ENCODE results near the gene CDC42BPA. TPM values are rescaled to one million over a fixed set of nuclear protein-coding genes. Genes with fewer than 3 reads are reported as not detected.
A peak's percentile ranks its signal among the peaks of the same experiment; 100 is the strongest.

Gene CDC42BPA
- total and polyA plus RNA-seq, 2 of the 13 experiments (the other 11 are each of a cell fraction or from before 2014, with no cell fraction given) = 6.5 to 16.0 TPM

DNA sequence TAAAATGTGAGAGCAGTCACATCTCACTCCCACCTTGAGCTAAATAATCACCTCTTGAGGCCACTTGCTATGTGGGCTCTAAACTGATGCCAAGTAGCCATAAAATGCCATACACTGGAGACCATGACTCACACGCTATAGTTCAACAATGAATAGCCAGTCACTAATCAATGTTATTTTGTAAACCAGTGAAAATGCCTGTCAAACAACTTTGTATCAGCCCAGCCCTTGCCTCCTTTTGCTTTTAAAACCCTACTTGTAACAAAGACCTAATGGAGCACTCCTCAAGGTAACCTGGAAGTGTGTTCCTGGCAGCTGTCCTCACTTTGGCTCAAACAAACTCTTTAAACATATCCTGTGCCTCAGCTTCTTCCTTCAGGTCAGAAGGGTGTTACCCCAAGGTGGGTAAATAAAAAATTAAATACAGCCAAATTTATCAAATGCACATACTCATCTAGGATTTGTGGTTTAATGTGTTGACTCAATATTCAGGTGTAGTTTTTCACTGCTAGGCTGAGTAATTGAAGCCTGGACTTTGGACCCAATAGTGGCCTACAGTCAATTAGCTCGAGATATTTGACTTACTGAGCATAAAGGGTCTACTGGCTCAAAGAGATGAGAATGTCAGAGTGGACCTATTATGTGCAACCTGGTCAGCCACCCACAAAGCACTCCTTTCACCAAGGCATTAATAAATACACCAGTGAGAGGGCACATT lies 223.9 kb downstream of the CDC42BPA start (continued):
- TF ChIP-seq ZKSCAN1 (IDR thresholded peaks at IDR 0.05; ENCODE audit: low read length) = peak; percentile 97
- TF ChIP-seq EHMT2 (IDR thresholded peaks at IDR 0.05; ENCODE audit: borderline replicate concordance, low read depth, low read length) = peak; percentile 76; the same call in 1 of the 2 replicates
- TF ChIP-seq, protein P1, sequence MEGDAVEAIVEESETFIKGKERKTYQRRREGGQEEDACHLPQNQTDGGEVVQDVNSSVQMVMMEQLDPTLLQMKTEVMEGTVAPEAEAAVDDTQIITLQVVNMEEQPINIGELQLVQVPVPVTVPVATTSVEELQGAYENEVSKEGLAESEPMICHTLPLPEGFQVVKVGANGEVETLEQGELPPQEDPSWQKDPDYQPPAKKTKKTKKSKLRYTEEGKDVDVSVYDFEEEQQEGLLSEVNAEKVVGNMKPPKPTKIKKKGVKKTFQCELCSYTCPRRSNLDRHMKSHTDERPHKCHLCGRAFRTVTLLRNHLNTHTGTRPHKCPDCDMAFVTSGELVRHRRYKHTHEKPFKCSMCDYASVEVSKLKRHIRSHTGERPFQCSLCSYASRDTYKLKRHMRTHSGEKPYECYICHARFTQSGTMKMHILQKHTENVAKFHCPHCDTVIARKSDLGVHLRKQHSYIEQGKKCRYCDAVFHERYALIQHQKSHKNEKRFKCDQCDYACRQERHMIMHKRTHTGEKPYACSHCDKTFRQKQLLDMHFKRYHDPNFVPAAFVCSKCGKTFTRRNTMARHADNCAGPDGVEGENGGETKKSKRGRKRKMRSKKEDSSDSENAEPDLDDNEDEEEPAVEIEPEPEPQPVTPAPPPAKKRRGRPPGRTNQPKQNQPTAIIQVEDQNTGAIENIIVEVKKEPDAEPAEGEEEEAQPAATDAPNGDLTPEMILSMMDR (CRISPR knock-in tag; IDR thresholded peaks at IDR 0.05) = no peak
- TF ChIP-seq ZNF614 (CRISPR knock-in tag; IDR thresholded peaks at IDR 0.05; ENCODE audit: borderline replicate concordance) = peak; percentile 99
- no peak for TF ChIP-seq ZNF777 (CRISPR knock-in tag; IDR thresholded peaks at IDR 0.05)
- peak; percentile 44; the same call in 1 of the 2 replicates for TF ChIP-seq TBX2 (CRISPR knock-in tag; IDR thresholded peaks at IDR 0.05; ENCODE audit: borderline replicate concordance)
- no peak for TF ChIP-seq EP300 (IDR thresholded peaks at IDR 0.05; ENCODE audit: low read depth in 2 of 2, low read length in 2 of 2)
- TF ChIP-seq EP300 (CRISPR knock-in tag; IDR thresholded peaks at IDR 0.05; ENCODE audit: borderline replicate concordance) = no peak
- TF ChIP-seq, protein P2, sequence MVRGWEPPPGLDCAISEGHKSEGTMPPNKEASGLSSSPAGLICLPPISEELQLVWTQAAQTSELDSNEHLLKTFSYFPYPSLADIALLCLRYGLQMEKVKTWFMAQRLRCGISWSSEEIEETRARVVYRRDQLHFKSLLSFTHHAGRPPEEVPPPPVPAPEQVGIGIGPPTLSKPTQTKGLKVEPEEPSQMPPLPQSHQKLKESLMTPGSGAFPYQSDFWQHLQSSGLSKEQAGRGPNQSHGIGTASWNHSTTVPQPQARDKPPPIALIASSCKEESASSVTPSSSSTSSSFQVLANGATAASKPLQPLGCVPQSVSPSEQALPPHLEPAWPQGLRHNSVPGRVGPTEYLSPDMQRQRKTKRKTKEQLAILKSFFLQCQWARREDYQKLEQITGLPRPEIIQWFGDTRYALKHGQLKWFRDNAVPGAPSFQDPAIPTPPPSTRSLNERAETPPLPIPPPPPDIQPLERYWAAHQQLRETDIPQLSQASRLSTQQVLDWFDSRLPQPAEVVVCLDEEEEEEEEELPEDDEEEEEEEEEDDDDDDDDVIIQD (CRISPR knock-in tag; IDR thresholded peaks at IDR 0.05; ENCODE audit: low read depth) = peak; percentile 94
- no peak for TF ChIP-seq SOX6 (IDR thresholded peaks at IDR 0.05)
- 0 out of 2 replicates have a peak, but pooled peaks have one; percentile 12 for TF ChIP-seq SOX6 (CRISPR knock-in tag; IDR thresholded peaks at IDR 0.05)
- TF ChIP-seq HNF4G (IDR thresholded peaks at IDR 0.05; ENCODE audit: borderline replicate concordance, low read depth, low read length) = peak; percentile 61; the same call in 1 of the 2 replicates
- no peak for TF ChIP-seq HNF4G (CRISPR knock-in tag; IDR thresholded peaks at IDR 0.05; ENCODE audit: borderline replicate concordance, low read depth)
- TF ChIP-seq PHF8 (CRISPR knock-in tag; IDR thresholded peaks at IDR 0.05) = no peak
- TF ChIP-seq NCOR1 (IDR thresholded peaks at IDR 0.05; ENCODE audit: borderline replicate concordance, low read length) = peak; percentile 51; the same call in 1 of the 2 replicates
- peak; percentile 64 for TF ChIP-seq MIXL1 (CRISPR knock-in tag; IDR thresholded peaks at IDR 0.05)
- peak; percentile 78; the same call in 1 of the 2 replicates for TF ChIP-seq ZNF205 (CRISPR knock-in tag; IDR thresholded peaks at IDR 0.05)
- TF ChIP-seq, protein P3, sequence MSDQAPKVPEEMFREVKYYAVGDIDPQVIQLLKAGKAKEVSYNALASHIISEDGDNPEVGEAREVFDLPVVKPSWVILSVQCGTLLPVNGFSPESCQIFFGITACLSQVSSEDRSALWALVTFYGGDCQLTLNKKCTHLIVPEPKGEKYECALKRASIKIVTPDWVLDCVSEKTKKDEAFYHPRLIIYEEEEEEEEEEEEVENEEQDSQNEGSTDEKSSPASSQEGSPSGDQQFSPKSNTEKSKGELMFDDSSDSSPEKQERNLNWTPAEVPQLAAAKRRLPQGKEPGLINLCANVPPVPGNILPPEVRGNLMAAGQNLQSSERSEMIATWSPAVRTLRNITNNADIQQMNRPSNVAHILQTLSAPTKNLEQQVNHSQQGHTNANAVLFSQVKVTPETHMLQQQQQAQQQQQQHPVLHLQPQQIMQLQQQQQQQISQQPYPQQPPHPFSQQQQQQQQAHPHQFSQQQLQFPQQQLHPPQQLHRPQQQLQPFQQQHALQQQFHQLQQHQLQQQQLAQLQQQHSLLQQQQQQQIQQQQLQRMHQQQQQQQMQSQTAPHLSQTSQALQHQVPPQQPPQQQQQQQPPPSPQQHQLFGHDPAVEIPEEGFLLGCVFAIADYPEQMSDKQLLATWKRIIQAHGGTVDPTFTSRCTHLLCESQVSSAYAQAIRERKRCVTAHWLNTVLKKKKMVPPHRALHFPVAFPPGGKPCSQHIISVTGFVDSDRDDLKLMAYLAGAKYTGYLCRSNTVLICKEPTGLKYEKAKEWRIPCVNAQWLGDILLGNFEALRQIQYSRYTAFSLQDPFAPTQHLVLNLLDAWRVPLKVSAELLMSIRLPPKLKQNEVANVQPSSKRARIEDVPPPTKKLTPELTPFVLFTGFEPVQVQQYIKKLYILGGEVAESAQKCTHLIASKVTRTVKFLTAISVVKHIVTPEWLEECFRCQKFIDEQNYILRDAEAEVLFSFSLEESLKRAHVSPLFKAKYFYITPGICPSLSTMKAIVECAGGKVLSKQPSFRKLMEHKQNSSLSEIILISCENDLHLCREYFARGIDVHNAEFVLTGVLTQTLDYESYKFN (CRISPR knock-in tag; conservative IDR thresholded peaks at IDR 0.05) = peak; percentile 37; the same call in 1 of the 2 replicates
- TF ChIP-seq KAT2B (IDR thresholded peaks at IDR 0.05; ENCODE audit: borderline replicate concordance, low read depth, low read length) = no peak
- 0 out of 2 replicates have a peak, but pooled peaks have one; percentile 21 for TF ChIP-seq GATAD2A (CRISPR knock-in tag; IDR thresholded peaks at IDR 0.05)
- TF ChIP-seq ZNF33A (CRISPR knock-in tag; IDR thresholded peaks at IDR 0.05; ENCODE audit: borderline replicate concordance) = no peak
